AG04449 (cell line): ENCODE results near the gene OSBPL6.
"Not testable (repeated sequence)": the region's sequence is repeated elsewhere in the genome, so short reads cannot be mapped to it uniquely, and the experiment has no call there.

Experiments
- CTCF ChIA-PET: fragments of 350-600 bp; formaldehyde crosslinking; extraction: SDS; loops from one replicate; lab custom pipeline; 2021; ENCODE audit warnings: antibody characterized with exemption; lab: Yijun Ruan, JAX
- POLR2A ChIA-PET: fragments of 400-600, 350-600 bp; formaldehyde crosslinking; extraction: SDS; loops from one replicate; lab custom pipeline; 2020; ENCODE audit warnings: antibody characterized with exemption, inconsistent platforms; lab: Yijun Ruan, JAX
- DNase-seq: peaks from one replicate; pipeline ENCODE4 v3.0.0-alpha.2; 2010; ENCODE audit warnings: low read depth, low spot score
- H3K4me3 ChIP-seq: 2 replicates; pipeline ENCODE4 v1.5.1; 2011; ENCODE audit warnings: low read depth, mild to moderate bottlenecking, control low read depth, low read length
- CTCF ChIP-seq: IDR thresholded peaks from one replicate; pipeline ENCODE4 v1.5.1; 2011; ENCODE audit warnings: mild to moderate bottlenecking, moderate library complexity, low read length, control low read depth, inconsistent platforms; ENCODE audit not compliant: insufficient read depth; ENCODE audit errors: missing control alignments

Gene OSBPL6

GRCh38 chr2:178177066-178177679 is 17.1 kb upstream of the OSBPL6 start:
- no peak for DNase-seq
- no peak for TF ChIP-seq CTCF
- CTCF ChIA-PET = no interaction called here
- POLR2A ChIA-PET = no interaction called here
- no peak overlapping the region for H3K4me3 ChIP-seq

GRCh38 chr2:178180648-178181047 is 13.7 kb upstream of the OSBPL6 start:
- CTCF ChIA-PET, H3K4me3 ChIP-seq, DNase-seq, POLR2A ChIA-PET: not testable (repeated sequence)

- TF ChIP-seq CTCF = no peak
- POLR2A ChIA-PET = interaction anchor here (0.6 kb wide), 1 partner anchor 52 kb away, joined by 3 read pairs; no protein-coding TSS in a partner anchor
Measured at GRCh38 chr2:178187861-178188260, 6.5 kb upstream of the OSBPL6 start.

GRCh38 chr2:178188466-178188865 is 5.8 kb upstream of the OSBPL6 start:
- ChIA-PET POLR2A (no interaction called here), CTCF (interaction anchor here (1.4 kb wide), 1 partner anchor 92 kb away, joined by 3 read pairs; no protein-coding TSS in a partner anchor)
- TF ChIP-seq CTCF = no peak

More at GRCh38 chr2:178187861-178188260, 6.5 kb upstream of the OSBPL6 start:
- no peak overlapping the region for H3K4me3 ChIP-seq
- CTCF ChIA-PET = interaction anchor here (1.2 kb wide), 1 partner anchor 76 kb away, joined by 3 read pairs; the partner anchor contains the start of gene RBM45
- no peak for DNase-seq

GRCh38 chr2:178191004-178191508 is 3.3 kb upstream of the OSBPL6 start:
- POLR2A ChIA-PET = no interaction called here

More at GRCh38 chr2:178188466-178188865, 5.8 kb upstream of the OSBPL6 start:
- H3K4me3 ChIP-seq = no peak overlapping the region
- DNase-seq = no peak

GRCh38 chr2:178191511-178191910 is 2.8 kb upstream of the OSBPL6 start:
- ChIA-PET CTCF (interaction anchor here (0.6 to 2.4 kb wide), 6 partner anchors 16 to 228 kb away, joined by 3 to 9 read pairs (median 5); partner anchors contain the start of gene RBM45), POLR2A (no interaction called here)
- no peak for TF ChIP-seq CTCF
- no peak for DNase-seq
- H3K4me3 ChIP-seq = no peak overlapping the region

More at GRCh38 chr2:178191004-178191508, 3.3 kb upstream of the OSBPL6 start:
- no peak for DNase-seq
- no peak overlapping the region for H3K4me3 ChIP-seq
- CTCF ChIA-PET = interaction anchor here (0.6 to 2.4 kb wide), 6 partner anchors 17 to 228 kb away, joined by 3 to 9 read pairs (median 5); partner anchors contain the start of gene RBM45
- no peak for TF ChIP-seq CTCF
